DOHH2 (cell line): ENCODE measurements around the gene WDR87.

Source experiments
- H3F3A ChIP-seq: fragments of 200-600 bp; sonication (generic), shearing (Covaris generic); 2 replicates; pipeline ENCODE4 v1.6.0; 2016; ENCODE audit warnings: antibody characterized with exemption, mild to moderate bottlenecking; ENCODE audit not compliant: control insufficient read depth, insufficient read depth
- H3K27ac ChIP-seq: fragments of 200-600 bp; sonication (generic); 2 replicates; pipeline ENCODE4 v1.5.1; 2014; ENCODE audit warnings: low read depth, mild to moderate bottlenecking, low read length, moderate library complexity
- H3K27me3 ChIP-seq: fragments of 200-600 bp; sonication (generic); 2 replicates; pipeline ENCODE4 v1.6.1; 2014; ENCODE audit warnings: mild to moderate bottlenecking, low read length, mixed read lengths; ENCODE audit not compliant: control insufficient read depth
- H3K36me3 ChIP-seq: fragments of 200-600 bp; sonication (generic); 2 replicates; pipeline ENCODE4 v1.6.1; 2014; ENCODE audit warnings: mild to moderate bottlenecking, low read length, moderate library complexity, mixed read lengths; ENCODE audit not compliant: control insufficient read depth
- H3K4me1 ChIP-seq: fragments of 200-600 bp; sonication (generic); 2 replicates; pipeline ENCODE4 v1.6.1; 2014; ENCODE audit warnings: mild to moderate bottlenecking, low read length, mixed read lengths; ENCODE audit not compliant: control insufficient read depth
- H3K4me2 ChIP-seq: fragments of 200-600 bp; sonication (generic); 2 replicates; pipeline ENCODE4 v1.6.0; 2014; ENCODE audit warnings: mild to moderate bottlenecking, low read length, moderate library complexity
- H3K4me3 ChIP-seq: fragments of 200-600 bp; sonication (generic); 2 replicates; pipeline ENCODE4 v1.5.1; 2014; ENCODE audit warnings: mild to moderate bottlenecking, low read length, mixed read lengths
- H3K79me2 ChIP-seq: fragments of 200-600 bp; sonication (generic); 2 replicates; pipeline ENCODE4 v1.6.1; 2014; ENCODE audit warnings: mild to moderate bottlenecking, low read length, mixed read lengths; ENCODE audit not compliant: control insufficient read depth
- H3K9me2 ChIP-seq: fragments of 200-600 bp; sonication (generic); replicated peaks from 2 replicates; pipeline ENCODE4 v1.6.1; 2014; ENCODE audit warnings: mild to moderate bottlenecking, low read length, mixed read lengths; ENCODE audit not compliant: control insufficient read depth
- H3K9me3 ChIP-seq: fragments of 200-600 bp; sonication (generic); 2 replicates; pipeline ENCODE4 v1.6.1; 2014; ENCODE audit warnings: antibody characterized with exemption, low read length, mixed read lengths; ENCODE audit not compliant: control insufficient read depth, insufficient read depth
- H4K20me1 ChIP-seq: fragments of 200-600 bp; sonication (generic); 2 replicates; pipeline ENCODE4 v1.6.0; 2014; ENCODE audit warnings: low read depth, mild to moderate bottlenecking, antibody characterized with exemption, low read length, moderate library complexity; ENCODE audit not compliant: control insufficient read depth, insufficient read depth
- CTCF ChIP-seq: fragments of 200-600 bp; sonication (generic); IDR thresholded peaks from one replicate; pipeline ENCODE4 v1.5.1; 2014; ENCODE audit warnings: antibody characterized with exemption, mild to moderate bottlenecking, low read depth, low read length; ENCODE audit not compliant: poor library complexity, severe bottlenecking
- EZH2phosphoT487 ChIP-seq: fragments of 200-600 bp; sonication (generic); IDR thresholded peaks from 2 replicates; pipeline ENCODE4 v1.6.1; 2017; ENCODE audit warnings: borderline replicate concordance, mild to moderate bottlenecking, antibody characterized with exemption, low read length, moderate library complexity, mixed read lengths

The WDR87 gene

GRCh38 chr19:37914908-37915307, 8.5 kb upstream of the WDR87 start:
- H3K4me3 ChIP-seq, result peak overlapping the region; percentile 53
- peaks cover 83% of the 10 kb centered on the region for H3K4me1 ChIP-seq
- peaks cover 95% of the 10 kb centered on the region for H3K79me2 ChIP-seq

GRCh38 chr19:37909661-37910199, 3.3 kb upstream of the WDR87 start:
- Histone ChIP-seq H3K4me3 (peak overlapping the region; percentile 87), H3F3A (peaks cover 17% of the 10 kb centered on the region), H3K9me3 (no peaks in the 10 kb centered on the region), H3K4me2 (peak overlapping the region; percentile 75), H3K9me2 (no peaks in the 10 kb centered on the region), H3K36me3 (peaks cover 12% of the 10 kb centered on the region), H4K20me1 (no peaks in the 10 kb centered on the region), H3K27me3 (no peaks in the 10 kb centered on the region), H3K27ac (peak overlapping the region; percentile 83), H3K4me1 (peaks cover 77% of the 10 kb centered on the region), H3K79me2 (peaks cover 77% of the 10 kb centered on the region)
- TF ChIP-seq CTCF, result no peak
- no peak for TF ChIP-seq EZH2phosphoT487

More at GRCh38 chr19:37914908-37915307, 8.5 kb upstream of the WDR87 start:
- TF ChIP-seq CTCF (no peak), EZH2phosphoT487 (no peak)
- Histone ChIP-seq H3K27me3 (no peaks in the 10 kb centered on the region), H3K36me3 (peaks cover 10% of the 10 kb centered on the region), H3F3A (peaks cover 18% of the 10 kb centered on the region), H3K9me2 (no peaks in the 10 kb centered on the region), H3K9me3 (no peaks in the 10 kb centered on the region), H4K20me1 (no peaks in the 10 kb centered on the region), H3K4me2 (peak overlapping the region; percentile 60), H3K27ac (peak overlapping the region; percentile 60)

- peak overlapping the region; percentile 87 for H3K4me3 ChIP-seq
- H3K4me1 ChIP-seq, result peaks cover 75% of the 10 kb centered on the region
- H3K4me2 ChIP-seq, result peak overlapping the region; percentile 75
- no peak for TF ChIP-seq CTCF
- no peak for TF ChIP-seq EZH2phosphoT487
- H3K9me2 ChIP-seq, result no peaks in the 10 kb centered on the region
- H4K20me1 ChIP-seq, result no peaks in the 10 kb centered on the region
- H3K27ac ChIP-seq, result peak overlapping the region; percentile 83
- H3K36me3 ChIP-seq, result peaks cover 12% of the 10 kb centered on the region
- H3K79me2 ChIP-seq, result peaks cover 59% of the 10 kb centered on the region
- H3K27me3 ChIP-seq, result no peaks in the 10 kb centered on the region
- peaks cover 17% of the 10 kb centered on the region for H3F3A ChIP-seq
- H3K9me3 ChIP-seq, result no peaks in the 10 kb centered on the region
Observed at GRCh38 chr19:37907735-37908455, 1.5 kb upstream of the WDR87 start.
